HG03039 (cell line): ENCODE measurements around the gene KIAA1958.
"Not testable (repeated sequence)": the region's sequence is repeated elsewhere in the genome, so short reads cannot be mapped to it uniquely, and the experiment has no call there.

Source experiments
- ATAC-seq: cut with Tn5 transposase; IDR thresholded peaks from one replicate; pipeline ENCODE4 v1.9.1; 2021; ENCODE audit warnings: mild to moderate bottlenecking, moderate library complexity; ENCODE audit not compliant: unreplicated experiment

KIAA1958 gene

GRCh38 chr9:112555101-112555643 is 68.5 kb downstream of the KIAA1958 start:
- ATAC-seq: no peak

GRCh38 chr9:112555844-112556482 is 69.3 kb downstream of the KIAA1958 start:
- ATAC-seq: no peak

- no peak for ATAC-seq
These were observed 70.1 kb downstream of the KIAA1958 start for GRCh38 chr9:112556497-112557442.

- no peak for ATAC-seq
These were observed 71.8 kb downstream of the KIAA1958 start for GRCh38 chr9:112558476-112558875.

DNA sequence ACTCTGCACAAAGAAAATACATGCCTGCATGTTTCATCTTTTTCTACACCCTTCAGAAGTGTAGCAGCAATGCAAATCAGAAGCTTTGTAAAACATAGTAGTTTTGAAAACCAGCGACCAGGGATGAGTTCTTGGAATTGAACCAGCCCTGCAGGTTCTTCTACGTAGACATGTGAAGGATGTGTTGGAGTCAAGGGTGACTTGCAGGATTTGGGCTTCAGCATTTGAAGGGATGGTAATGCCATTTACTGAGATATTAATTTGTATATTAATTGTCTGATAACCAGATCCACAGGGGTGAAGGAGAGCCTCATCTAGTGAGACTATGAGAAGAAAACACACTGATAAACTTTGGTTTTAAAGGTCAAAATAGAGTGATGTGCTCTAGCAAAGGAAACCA is 72.4 kb downstream of the KIAA1958 start:
- ATAC-seq: no peak

DNA sequence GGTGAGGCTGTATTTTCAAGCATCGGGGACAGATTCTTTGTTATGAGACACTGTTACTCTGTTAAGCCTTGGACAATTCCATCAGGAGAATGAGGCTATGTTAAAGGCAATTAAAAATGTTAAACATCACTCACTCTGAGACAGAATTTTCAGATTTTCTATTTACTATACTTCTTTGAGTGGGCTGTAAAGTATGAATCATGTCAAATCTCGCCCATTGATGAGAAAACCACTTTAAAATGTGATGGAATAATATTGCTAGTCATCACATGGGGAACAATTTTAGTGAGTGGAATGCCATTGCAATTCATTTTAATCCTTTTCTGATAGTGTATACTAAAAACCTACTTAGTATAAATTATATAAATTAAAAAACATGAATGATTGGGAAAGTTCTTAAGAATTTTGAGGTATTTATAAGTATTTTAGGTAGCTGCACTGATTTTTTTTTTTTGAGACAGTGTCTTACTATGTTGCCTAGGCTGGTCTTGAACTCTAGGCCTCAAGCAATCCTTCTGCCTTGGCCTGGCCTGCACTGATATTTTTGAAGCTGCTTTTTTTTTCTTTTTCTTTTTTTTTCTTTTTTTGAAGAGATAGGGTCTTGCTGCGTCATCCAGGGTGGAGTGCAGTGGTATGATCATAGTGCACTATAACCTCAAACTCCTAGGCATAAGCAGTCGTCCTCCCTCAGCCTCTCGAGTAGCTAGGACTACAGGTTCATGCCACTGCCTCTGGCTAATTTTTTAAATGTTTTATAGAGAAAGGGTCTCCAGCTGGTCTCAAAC is 73.2 kb downstream of the KIAA1958 start:
- ATAC-seq: no peak

GRCh38 chr9:112562235-112562958 is 75.8 kb downstream of the KIAA1958 start:
- ATAC-seq: no peak

DNA sequence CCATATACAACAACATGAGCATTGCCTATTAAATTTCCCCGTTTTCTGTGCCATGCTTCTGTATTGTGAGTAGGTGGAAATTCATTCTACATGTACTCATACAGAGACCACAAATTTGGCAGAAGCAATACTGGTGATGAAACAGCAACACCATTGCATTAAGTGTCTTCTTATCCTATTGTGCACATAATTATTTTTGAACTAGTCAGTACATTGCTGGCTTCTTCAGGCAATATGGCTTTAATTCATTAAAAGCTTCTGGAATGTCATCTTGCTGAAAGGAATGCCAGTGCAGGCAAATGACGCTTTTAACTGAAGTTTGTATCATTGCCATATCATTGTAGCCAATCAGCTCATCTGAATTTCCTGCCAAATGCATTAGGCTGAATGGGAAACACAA is 82.6 kb downstream of the KIAA1958 start:
- no peak for ATAC-seq

DNA sequence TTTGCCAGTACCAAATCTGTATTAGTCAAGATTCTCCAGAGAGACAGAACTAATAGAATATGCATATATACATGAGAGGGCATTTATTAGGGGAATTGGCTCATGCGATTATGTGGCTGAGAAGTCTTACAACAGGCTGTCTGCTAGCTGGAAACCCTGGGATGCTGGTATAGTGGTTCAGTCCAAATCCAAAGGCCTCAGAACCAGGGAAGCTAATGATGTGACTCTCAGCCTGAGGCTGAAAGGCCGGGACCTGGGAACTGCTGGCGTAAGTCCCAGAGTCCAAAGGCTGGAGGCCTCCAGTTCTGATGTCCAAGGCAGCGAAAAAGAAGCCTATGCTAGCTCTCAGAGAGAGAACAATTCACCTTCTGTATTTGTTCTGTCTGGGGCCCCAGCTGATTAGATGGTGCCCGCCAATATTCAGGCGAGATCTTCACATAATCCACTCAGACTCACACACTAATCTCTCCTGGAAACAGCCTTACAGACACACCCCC is 84.1 kb downstream of the KIAA1958 start:
- no peak for ATAC-seq

DNA sequence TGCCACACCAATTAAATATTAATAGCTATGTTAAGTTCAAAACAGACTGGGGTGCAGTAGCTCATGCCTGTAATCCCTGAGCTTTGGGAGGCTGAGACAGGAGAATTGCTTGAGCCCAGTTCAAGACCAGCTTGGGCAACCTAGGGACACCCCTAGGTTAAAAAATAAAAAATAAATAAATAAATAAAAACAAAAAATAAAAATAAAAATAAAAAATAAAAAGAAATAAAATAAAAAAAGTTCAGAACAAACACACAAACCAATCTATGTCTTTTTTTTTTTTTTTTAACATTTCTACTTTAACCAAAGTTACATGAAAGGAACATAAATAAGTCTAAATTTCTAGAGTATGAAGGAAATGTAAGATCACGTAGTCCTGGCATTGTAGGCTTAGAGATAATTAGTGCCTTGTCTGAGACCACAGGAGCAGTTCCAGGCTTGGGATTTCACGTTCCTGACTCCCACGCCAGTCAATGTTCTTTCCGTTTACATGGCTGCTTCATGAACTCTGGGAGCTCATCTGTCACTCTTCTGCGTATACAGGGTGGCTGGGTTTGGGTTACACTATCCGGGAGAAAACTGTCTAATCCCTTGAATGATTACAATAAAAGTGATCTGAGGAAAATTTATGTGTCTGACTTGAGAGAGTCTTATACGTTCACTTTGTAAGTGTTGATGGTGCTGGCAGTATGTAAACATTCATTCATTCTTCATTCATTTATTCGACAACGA is 85.2 kb downstream of the KIAA1958 start:
- ATAC-seq: no peak

DNA sequence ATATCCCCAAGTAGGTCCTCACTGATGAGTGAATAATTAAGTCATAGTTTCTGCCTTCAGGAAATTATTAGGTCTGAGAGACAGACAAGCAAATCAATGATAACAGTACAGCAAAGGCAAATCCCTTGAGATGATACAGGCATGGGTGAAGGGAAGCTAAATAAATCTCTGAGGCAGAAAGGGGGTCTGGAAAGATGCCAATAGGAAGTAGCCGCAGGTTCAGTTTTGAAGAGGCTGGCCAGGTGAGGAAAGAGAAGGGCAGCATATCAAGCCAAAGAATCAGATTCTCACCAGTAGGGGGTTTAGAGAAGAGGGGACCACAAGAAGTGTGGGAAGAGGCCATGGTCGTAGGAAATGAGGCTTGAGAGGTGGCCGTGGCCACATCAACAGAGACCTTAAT is 85.8 kb downstream of the KIAA1958 start:
- no peak for ATAC-seq

GRCh38 chr9:112574008-112574407 is 87.4 kb downstream of the KIAA1958 start:
- ATAC-seq: no peak

DNA sequence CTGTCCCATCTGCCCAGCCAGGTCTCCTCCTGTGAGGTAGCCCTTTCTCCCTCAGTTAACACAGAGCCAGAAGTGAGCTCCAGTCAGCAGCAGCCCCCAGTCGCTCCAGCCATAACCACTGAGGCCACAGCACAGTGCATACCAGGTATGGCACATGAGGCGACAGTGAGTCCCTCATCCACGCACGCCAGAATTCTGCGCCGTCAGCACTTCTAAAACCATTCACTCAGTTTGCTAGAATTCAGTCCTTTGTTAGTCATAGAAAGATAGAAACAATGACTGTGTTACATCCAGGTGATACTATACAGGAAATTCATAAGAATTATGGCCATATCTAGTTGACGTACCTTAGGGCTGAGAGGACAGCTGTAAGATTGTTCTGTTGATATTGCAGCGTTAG is 88.5 kb downstream of the KIAA1958 start:
- no peak for ATAC-seq

GRCh38 chr9:112581469-112582176 is 95.0 kb downstream of the KIAA1958 start:
- no peak for ATAC-seq

GRCh38 chr9:112582371-112583262 is 96.0 kb downstream of the KIAA1958 start:
- ATAC-seq: no peak

DNA sequence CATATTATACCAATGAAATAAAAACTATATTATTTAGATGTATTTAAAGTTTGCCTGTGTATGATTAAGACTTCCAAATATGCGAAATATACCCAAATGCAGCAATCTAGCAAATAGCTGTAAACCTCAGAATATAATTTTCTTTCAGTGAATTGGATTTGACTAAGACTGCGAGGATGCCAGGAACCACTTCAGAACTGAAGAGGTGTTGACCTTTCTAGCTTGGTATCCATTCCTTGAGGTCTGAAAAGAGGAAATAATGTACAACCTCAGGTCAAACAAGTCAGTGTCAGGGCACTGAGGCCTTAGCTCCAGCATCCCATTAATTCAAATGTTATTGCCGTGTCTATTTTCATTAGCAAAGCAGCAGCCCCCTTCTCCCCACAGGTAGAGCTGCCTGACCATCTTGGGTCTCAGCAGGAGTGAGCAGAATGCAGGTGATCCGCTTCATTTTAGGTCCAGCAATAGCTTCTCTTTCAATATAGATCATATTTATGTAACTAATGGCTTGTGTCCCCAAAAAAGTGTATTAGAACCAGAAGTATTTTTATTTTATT is 100.0 kb downstream of the KIAA1958 start:
- ATAC-seq: no peak

DNA sequence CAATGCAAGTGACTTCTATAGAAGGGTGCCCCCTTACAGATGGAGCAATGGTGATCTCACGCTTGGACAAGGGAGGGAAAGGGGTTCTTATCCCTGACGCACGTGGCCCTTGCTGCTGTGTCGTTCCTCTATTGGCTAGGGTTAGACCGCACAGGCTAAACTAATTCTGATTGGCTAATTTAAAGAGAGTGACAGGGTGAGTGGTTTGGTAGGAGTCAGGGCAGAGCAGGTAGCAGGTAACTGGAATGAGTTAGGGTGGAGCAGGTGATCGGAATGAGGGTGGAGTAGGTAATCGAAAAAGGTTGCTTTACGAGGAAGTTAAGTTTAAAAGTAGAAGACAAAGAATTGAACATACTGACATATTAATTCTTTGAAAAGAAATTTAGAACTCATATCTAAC is 105.2 kb downstream of the KIAA1958 start:
- ATAC-seq: not testable (repeated sequence)

GRCh38 chr9:112599732-112600131 is 113.1 kb downstream of the KIAA1958 start:
- ATAC-seq: no peak
